Measurements from ENCODE around the gene TMEM135.

DNA sequence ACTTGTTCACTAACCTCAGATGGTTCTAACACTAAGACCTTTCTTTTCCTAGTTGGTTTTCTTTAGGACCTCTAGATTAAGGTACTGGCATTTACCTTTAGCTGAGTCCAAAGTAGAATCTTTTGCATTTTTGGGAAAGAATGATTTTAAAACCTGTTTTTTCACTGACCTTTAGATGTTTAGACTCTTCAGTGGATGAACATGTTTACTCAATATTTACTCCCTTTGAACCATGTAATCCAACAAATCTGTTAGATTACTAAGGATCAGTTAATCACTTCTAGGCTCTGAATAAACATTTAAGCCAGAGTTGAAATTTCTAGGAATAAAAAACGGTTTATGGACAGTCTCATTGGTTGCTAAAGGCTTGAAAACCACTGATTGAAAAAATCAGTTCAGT lies 6.2 kb downstream of the TMEM135 start:
- TF ChIP-seq, protein P1, sequence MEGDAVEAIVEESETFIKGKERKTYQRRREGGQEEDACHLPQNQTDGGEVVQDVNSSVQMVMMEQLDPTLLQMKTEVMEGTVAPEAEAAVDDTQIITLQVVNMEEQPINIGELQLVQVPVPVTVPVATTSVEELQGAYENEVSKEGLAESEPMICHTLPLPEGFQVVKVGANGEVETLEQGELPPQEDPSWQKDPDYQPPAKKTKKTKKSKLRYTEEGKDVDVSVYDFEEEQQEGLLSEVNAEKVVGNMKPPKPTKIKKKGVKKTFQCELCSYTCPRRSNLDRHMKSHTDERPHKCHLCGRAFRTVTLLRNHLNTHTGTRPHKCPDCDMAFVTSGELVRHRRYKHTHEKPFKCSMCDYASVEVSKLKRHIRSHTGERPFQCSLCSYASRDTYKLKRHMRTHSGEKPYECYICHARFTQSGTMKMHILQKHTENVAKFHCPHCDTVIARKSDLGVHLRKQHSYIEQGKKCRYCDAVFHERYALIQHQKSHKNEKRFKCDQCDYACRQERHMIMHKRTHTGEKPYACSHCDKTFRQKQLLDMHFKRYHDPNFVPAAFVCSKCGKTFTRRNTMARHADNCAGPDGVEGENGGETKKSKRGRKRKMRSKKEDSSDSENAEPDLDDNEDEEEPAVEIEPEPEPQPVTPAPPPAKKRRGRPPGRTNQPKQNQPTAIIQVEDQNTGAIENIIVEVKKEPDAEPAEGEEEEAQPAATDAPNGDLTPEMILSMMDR (IDR thresholded peaks at IDR 0.05), result no peak
- TF ChIP-seq POLR2A (IDR thresholded peaks at IDR 0.05), result no peak

Data from thyroid gland (tissue), 4 donors.